Measurements from ENCODE around the gene ZBTB34.
"Not testable (repeated sequence)": the region's sequence is repeated elsewhere in the genome, so short reads cannot be mapped to it uniquely, and the experiment has no call there.

Gene ZBTB34

DNA sequence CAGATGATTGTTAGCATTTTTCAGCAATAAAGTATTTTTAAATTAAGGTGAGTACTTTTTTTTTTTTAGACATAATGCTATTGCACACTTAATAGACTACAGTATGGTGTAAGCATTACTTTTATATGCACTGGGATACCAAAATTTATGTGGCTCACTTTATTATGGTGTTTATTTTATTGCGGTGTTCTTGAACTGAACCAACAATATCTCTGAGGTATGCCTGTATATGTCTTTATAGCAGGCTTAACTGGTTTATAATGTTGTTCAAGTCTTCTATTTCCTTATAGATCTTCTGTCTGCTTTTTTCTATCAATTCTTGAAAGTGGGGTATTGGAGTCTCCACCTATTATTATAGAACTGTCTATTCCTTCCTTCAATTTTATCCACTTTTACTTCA is 37.6 kb upstream of the ZBTB34 start:
- peak overlapping the region; percentile 49; the same call in 1 of the 2 replicates for H3K27ac ChIP-seq
- TF ChIP-seq ZFX (IDR thresholded peaks at IDR 0.05): no peak

- H3K27ac ChIP-seq: not testable (repeated sequence)
Observed at GRCh38 chr9:126824052-126824451, 36.4 kb upstream of the ZBTB34 start.

DNA sequence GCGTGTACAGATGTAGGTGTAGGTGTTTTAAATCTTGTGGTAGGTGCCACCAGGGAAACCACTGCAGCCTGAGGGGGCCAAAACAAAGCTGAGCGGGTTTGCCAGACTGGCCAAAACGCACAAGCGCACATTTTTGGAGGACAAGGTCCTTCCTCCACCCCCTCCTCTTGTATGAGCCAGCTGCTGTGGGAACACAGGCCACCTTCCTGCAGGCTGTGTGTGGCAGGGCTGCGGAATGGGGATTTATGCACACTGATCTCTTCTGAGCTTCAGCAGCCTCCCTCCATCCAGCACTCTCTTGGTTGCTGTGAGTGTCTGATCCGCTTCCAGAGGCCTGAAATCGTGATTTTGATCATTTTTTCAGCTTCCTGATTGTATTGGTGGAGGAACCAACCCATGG is 33.2 kb upstream of the ZBTB34 start:
- H3K27ac ChIP-seq: no peak overlapping the region
- TF ChIP-seq CTCF (conservative IDR thresholded peaks at IDR 0.05): no peak
- TF ChIP-seq ZFX (IDR thresholded peaks at IDR 0.05): no peak

GRCh38 chr9:126829035-126829434 is 31.4 kb upstream of the ZBTB34 start:
- TF ChIP-seq ZFX (IDR thresholded peaks at IDR 0.05) (no peak), CTCF (conservative IDR thresholded peaks at IDR 0.05) (no peak)

DNA sequence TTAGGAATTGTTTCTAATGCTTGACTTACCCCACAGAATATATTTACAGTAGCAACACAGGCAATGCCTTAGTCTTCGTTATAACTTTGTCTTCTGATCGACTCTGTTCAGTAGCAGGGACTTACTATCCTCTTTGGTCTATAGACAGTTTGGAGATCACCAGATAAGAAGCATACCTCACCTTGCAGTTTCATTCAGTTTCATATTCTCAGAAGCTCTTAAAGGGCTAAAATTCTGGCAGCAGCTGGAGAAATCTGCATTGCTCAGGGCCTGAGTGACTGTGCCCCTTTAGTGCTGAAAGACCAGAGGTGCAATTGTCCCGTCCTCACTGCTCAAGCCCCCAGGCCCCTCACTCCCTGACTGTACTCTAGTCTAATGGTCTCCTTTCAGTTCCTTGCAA is 29.6 kb upstream of the ZBTB34 start:
- TF ChIP-seq CTCF (conservative IDR thresholded peaks at IDR 0.05) (no peak), ZFX (IDR thresholded peaks at IDR 0.05) (no peak)
- no peak overlapping the region for H3K27ac ChIP-seq

More at GRCh38 chr9:126829035-126829434, 31.4 kb upstream of the ZBTB34 start:
- H3K27ac ChIP-seq: no peak overlapping the region

GRCh38 chr9:126832440-126832839 is 28.0 kb upstream of the ZBTB34 start:
- TF ChIP-seq CTCF (conservative IDR thresholded peaks at IDR 0.05) (no peak), ZFX (IDR thresholded peaks at IDR 0.05) (no peak)
- no peak overlapping the region for H3K27ac ChIP-seq

GRCh38 chr9:126833020-126833419 is 27.4 kb upstream of the ZBTB34 start:
- H3K27ac ChIP-seq: no peak overlapping the region
- no peak for TF ChIP-seq CTCF (conservative IDR thresholded peaks at IDR 0.05)
- TF ChIP-seq ZFX (IDR thresholded peaks at IDR 0.05): no peak

DNA sequence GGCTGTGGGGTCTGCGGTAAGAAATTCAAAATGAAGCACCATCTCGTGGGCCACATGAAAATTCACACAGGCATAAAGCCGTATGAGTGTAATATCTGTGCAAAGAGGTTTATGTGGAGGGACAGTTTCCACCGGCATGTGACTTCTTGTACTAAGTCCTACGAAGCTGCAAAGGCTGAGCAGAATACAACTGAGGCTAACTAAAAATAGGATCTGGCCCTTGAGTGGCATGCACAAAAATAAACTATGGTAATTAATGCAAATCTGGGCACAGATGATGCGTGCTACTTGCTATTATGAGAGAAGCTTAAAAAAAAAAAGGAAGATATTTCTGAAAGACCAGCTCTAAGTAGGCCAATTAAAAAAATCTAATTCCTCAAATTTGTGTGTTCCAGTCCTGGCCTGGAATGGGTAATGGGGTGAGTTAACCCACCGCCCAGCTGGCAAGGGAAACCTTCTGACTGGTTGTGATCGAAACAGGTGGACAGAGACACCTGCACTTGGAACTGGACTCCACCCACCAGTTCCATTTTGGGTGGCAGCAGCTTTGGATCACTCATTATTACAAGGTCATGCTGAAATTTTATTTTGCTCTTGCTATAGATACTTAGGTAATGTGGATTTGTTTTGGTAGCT is 26.6 kb upstream of the ZBTB34 start:
- no peak overlapping the region for H3K27ac ChIP-seq

More for the DNA sequence above, 26.6 kb upstream of the ZBTB34 start:
- TF ChIP-seq CTCF (conservative IDR thresholded peaks at IDR 0.05): no peak
- TF ChIP-seq ZFX (IDR thresholded peaks at IDR 0.05): no peak

All from C4-2B (cell line).